Keratinocyte (primary cell): ENCODE measurements around the gene SDHAF4. TPM values are rescaled to one million over a fixed set of nuclear protein-coding genes. Genes with fewer than 3 reads are reported as not detected.
"Not testable (repeated sequence)": the region's sequence is repeated elsewhere in the genome, so short reads cannot be mapped to it uniquely, and the experiment has no call there.

Source experiments
- DNase-seq: peaks from one replicate; pipeline ENCODE4 v3.0.0-alpha.2; 2011; ENCODE audit warnings: low read depth, missing footprints, low spot score
- FAIRE-seq: peaks from 2 replicates; lab custom pipeline; 2011; peaks lifted over from hg19 to GRCh38; lab: Jason Lieb, UNC
- H2AFZ ChIP-seq: 2 replicates; pipeline ENCODE4 v1.6.0; 2012; ENCODE audit warnings: low read length, control low read depth, inconsistent platforms; ENCODE audit not compliant: control insufficient read depth
- H3K27ac ChIP-seq: 2 replicates; pipeline ENCODE4 v1.5.1; 2011; ENCODE audit warnings: low read length; ENCODE audit not compliant: control insufficient read depth, insufficient read depth
- H3K27me3 ChIP-seq: 3 replicates; pipeline ENCODE4 v1.6.0; 2011; ENCODE audit warnings: low read length; ENCODE audit not compliant: control insufficient read depth, insufficient read depth; ENCODE audit errors: extremely low read depth
- H3K36me3 ChIP-seq, 2 experiments: 2 replicates in 1 of 2; 3 replicates in 1 of 2; pipeline ENCODE4 v1.5.1; 2011; ENCODE audit warnings: low read length in 2 of 2, mild to moderate bottlenecking in 1 of 2; ENCODE audit not compliant: control insufficient read depth in 2 of 2, insufficient read depth in 2 of 2; ENCODE audit errors: extremely low read depth in 1 of 2
- H3K4me1 ChIP-seq: 3 replicates; pipeline ENCODE4 v1.5.1; 2011; ENCODE audit warnings: low read length; ENCODE audit not compliant: control insufficient read depth, insufficient read depth; ENCODE audit errors: extremely low read depth
- H3K4me2 ChIP-seq: 3 replicates; pipeline ENCODE4 v1.6.0; 2011; ENCODE audit warnings: low read depth, low read length; ENCODE audit not compliant: control insufficient read depth, insufficient read depth; ENCODE audit errors: extremely low read depth
- H3K4me3 ChIP-seq, 3 experiments: fragments of 200-600 bp in 1 of 3; sonication (generic) in 1 of 3; 2 replicates in 2 of 3; 3 replicates in 1 of 3; pipeline ENCODE4 v1.5.1; 2011 to 2016; ENCODE audit warnings: low read length in 3 of 3, mild to moderate bottlenecking in 3 of 3, control low read depth in 2 of 3, inconsistent platforms in 1 of 3, low read depth in 1 of 3, mixed read lengths in 1 of 3, mixed run types in 1 of 3, moderate library complexity in 1 of 3; ENCODE audit not compliant: control insufficient read depth in 2 of 3, insufficient read depth in 2 of 3; ENCODE audit errors: extremely low read depth in 1 of 3
- H3K79me2 ChIP-seq: 2 replicates; pipeline ENCODE4 v1.6.0; 2012; ENCODE audit warnings: low read length; ENCODE audit not compliant: control insufficient read depth, insufficient read depth
- H3K9ac ChIP-seq: 3 replicates; pipeline ENCODE4 v1.6.0; 2011; ENCODE audit warnings: low read length; ENCODE audit not compliant: control insufficient read depth, insufficient read depth; ENCODE audit errors: extremely low read depth
- H3K9me1 ChIP-seq: 3 replicates; pipeline ENCODE4 v1.6.0; 2011; ENCODE audit warnings: low read length; ENCODE audit not compliant: control insufficient read depth, insufficient read depth; ENCODE audit errors: extremely low read depth
- H3K9me3 ChIP-seq: 2 replicates; pipeline ENCODE4 v1.5.1; 2012; ENCODE audit warnings: low read depth, low read length; ENCODE audit not compliant: control insufficient read depth
- H4K20me1 ChIP-seq: 3 replicates; pipeline ENCODE4 v1.6.0; 2011; ENCODE audit warnings: low read length; ENCODE audit not compliant: control insufficient read depth, insufficient read depth; ENCODE audit errors: extremely low read depth
- CTCF ChIP-seq, 3 experiments: IDR thresholded peaks in 1 of 3; conservative IDR thresholded peaks in 1 of 3; optimal IDR thresholded peaks in 1 of 3; 2 replicates in 2 of 3; 3 replicates in 1 of 3; pipeline versions ENCODE3 to v1.5.1; 2011; ENCODE audit warnings: low read length in 3 of 3, mild to moderate bottlenecking in 3 of 3, moderate library complexity in 2 of 3, control low read depth in 1 of 3, inconsistent platforms in 1 of 3; ENCODE audit not compliant: insufficient read depth in 2 of 3; ENCODE audit errors: extremely low read depth in 1 of 3
- EZH2 ChIP-seq: IDR thresholded peaks from one replicate; pipeline ENCODE4 v1.6.1; 2012; ENCODE audit warnings: inconsistent platforms, mild to moderate bottlenecking, low read length, moderate library complexity
- dilution Hi-C: fragments of 300-500 bp; cut with MboI; formaldehyde crosslinking; loops from one replicate; pipeline ENCODE4 v1.7.0; 2020; ENCODE audit warnings: low sequenced_read_pairs; ENCODE audit not compliant: extremely low pct_ligation_motif_present
- polyA plus RNA-seq, 5 experiments: library from polyadenylated mRNA; depleted of rRNA in 3 of 5; stranded (reverse) in 3 of 5; stranded (forward) in 1 of 5; unstranded in 1 of 5; fragments of >200 nt; gene quantifications; 1 replicate in 1 of 5; 2 replicates in 3 of 5; 3 replicates in 1 of 5; pipeline versions ENCODE4 v1.2.1 to v1.2.3, GENCODE V29; 2011 to 2012; ENCODE audit warnings: missing spikeins in 2 of 5, low read depth in 1 of 5, low replicate concordance in 1 of 5

The SDHAF4 gene
- polyA plus RNA-seq, 1 donor (not counting 4 experiments of a cell fraction or from before 2014, with no cell fraction given): 12.7 TPM

GRCh38 chr6:70604254-70604653 is 37.5 kb downstream of the SDHAF4 start:
- Histone ChIP-seq H3K9ac (no peak overlapping the region), H3K27ac (no peak overlapping the region), H3K27me3 (no peaks in the 10 kb centered on the region), H3K9me1 (no peaks in the 10 kb centered on the region), H3K79me2 (no peaks in the 10 kb centered on the region), H2AFZ (no peak overlapping the region), H3K9me3 (no peaks in the 10 kb centered on the region), H3K4me2 (no peak overlapping the region), H4K20me1 (no peaks in the 10 kb centered on the region), H3K4me3 (no peak overlapping the region), H3K36me3 (no peaks in the 10 kb centered on the region), H3K4me1 (no peaks in the 10 kb centered on the region)
- DNase-seq (no peak), FAIRE-seq (no peak)
- TF ChIP-seq EZH2 (no peak), CTCF (optimal IDR thresholded peaks at IDR 0.05 in 1 of 3, IDR thresholded peaks at IDR 0.05 in 1 of 3, conservative IDR thresholded peaks at IDR 0.05 in 1 of 3; ENCODE audit: extremely low read depth in 1 of 3, insufficient read depth in 2 of 3, low read length in 3 of 3) (no peak)
- dilution Hi-C loops: no loop called here

DNA sequence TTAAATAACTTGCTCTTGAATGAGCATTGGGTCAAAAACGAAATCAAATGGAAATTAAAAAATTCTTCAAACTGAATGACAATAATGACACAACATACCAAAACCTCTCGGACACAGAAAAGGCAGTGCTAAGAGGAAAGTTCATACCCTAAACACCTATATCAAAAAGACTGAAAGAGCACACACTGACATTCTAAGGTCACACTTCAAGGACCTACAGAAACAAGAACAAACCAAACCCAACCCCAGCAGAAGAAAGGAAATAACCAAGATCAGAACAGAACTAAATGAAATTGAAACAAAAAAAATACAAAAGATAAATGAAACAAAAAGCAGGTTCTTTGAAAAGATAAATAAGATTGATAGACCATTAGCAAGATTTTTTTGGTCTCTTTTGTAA is 40.6 kb downstream of the SDHAF4 start:
- H2AFZ ChIP-seq, H3K4me2 ChIP-seq, DNase-seq, H3K36me3 ChIP-seq, H3K4me1 ChIP-seq, H3K79me2 ChIP-seq, H3K27me3 ChIP-seq, FAIRE-seq, H3K9me1 ChIP-seq, dilution Hi-C loops, H4K20me1 ChIP-seq, H3K4me3 ChIP-seq, H3K27ac ChIP-seq, H3K9ac ChIP-seq, H3K9me3 ChIP-seq: not testable (repeated sequence)

DNA sequence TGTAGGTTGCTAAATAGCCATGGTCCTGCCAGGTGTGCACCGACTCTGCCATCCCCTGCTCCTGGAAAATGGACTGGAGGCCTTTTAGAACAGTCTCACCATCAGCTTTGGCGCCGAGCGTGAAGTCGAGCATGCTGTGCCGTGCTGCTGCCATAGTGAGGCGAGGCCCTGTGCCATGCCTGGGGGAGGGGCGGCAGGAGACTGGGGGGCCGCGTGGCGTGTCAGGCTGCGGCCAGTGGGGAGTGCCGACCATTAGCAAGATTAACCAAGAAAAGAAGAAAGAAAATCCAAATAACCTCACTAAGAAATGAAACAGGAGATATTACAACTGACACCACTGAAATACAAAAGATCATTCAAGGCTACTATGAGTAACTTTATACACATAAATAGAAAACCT is 42.5 kb downstream of the SDHAF4 start:
- H3K79me2 ChIP-seq, H3K9ac ChIP-seq, H3K9me3 ChIP-seq, H4K20me1 ChIP-seq, H3K4me2 ChIP-seq, H3K4me1 ChIP-seq, FAIRE-seq, H3K27me3 ChIP-seq, H3K4me3 ChIP-seq, DNase-seq, H3K36me3 ChIP-seq, H3K27ac ChIP-seq, dilution Hi-C loops, H3K9me1 ChIP-seq, H2AFZ ChIP-seq: not testable (repeated sequence)
